Measurements from ENCODE around the gene ELFN1.

Gene ELFN1

DNA sequence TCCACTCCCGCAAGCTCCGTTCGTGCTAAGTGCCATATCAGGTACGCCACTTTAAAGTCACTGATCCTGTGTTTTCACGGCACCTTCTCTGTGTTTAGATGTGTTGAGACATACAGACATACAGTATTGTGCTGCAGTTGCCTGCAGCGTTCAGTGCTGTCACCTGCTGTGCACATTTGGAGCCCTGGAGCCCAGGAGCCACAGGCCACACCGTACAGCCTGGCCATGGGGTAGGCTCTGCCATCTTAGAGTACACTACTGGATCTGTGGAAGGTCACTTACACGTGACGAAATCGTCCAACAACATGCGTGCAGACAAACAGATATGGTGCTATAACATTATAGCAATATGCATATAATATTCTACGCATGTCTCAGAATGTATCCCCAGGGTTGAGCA, 111.3 kb downstream of the ELFN1 start:
- TF ChIP-seq GATA2 (IDR thresholded peaks at IDR 0.05; ENCODE audit: low read depth, low read length) = no peak
- TF ChIP-seq GATA3 (IDR thresholded peaks at IDR 0.05; ENCODE audit: low read depth, low read length) = no peak

GRCh38 chr7:1785839-1786238, 115.8 kb downstream of the ELFN1 start:
- no peak for TF ChIP-seq GATA3 (IDR thresholded peaks at IDR 0.05; ENCODE audit: low read depth, low read length)
- no peak for TF ChIP-seq GATA2 (IDR thresholded peaks at IDR 0.05; ENCODE audit: low read depth, low read length)

GRCh38 chr7:1787241-1787640, 117.2 kb downstream of the ELFN1 start:
- TF ChIP-seq GATA2 (IDR thresholded peaks at IDR 0.05; ENCODE audit: low read depth, low read length) (no peak), GATA3 (IDR thresholded peaks at IDR 0.05; ENCODE audit: low read depth, low read length) (no peak)

- TF ChIP-seq GATA3 (IDR thresholded peaks at IDR 0.05; ENCODE audit: low read depth, low read length) (no peak), GATA2 (IDR thresholded peaks at IDR 0.05; ENCODE audit: low read depth, low read length) (no peak)
These were observed 117.7 kb downstream of the ELFN1 start for GRCh38 chr7:1787681-1788235.

DNA sequence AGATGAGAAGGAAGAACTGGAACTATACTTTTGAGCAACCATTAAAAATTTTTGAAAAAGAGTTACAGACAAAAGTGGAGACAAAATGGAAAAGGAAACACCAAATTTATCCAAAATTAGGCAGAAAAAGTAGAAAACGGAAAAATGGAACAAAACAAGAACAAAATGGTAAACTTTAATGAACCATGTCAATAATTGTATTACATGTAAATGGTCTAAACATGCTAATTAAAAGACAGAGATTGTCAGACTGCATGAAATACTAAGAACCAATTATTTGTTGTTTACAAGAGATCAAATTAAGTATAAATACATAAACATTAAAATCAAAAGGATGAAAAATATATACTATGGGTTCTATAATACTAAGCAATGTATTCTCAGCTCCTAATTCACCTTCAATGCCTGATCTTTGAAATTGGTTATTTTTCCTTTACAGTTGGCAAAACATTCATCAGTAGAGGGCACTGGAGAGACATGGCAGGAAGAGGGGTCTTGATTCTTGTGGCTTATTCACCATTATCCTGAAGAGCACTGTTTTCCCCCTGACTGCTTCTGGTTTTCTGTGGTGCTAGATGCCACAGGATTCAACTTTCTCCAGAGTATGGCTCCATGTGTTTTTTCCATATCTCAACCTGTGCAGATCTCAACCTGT, 124.9 kb downstream of the ELFN1 start:
- TF ChIP-seq GATA2 (IDR thresholded peaks at IDR 0.05; ENCODE audit: low read depth, low read length) (no peak), GATA3 (IDR thresholded peaks at IDR 0.05; ENCODE audit: low read depth, low read length) (no peak)

Data from SH-SY5Y (cell line).